RWPE2 (cell line): ENCODE results near the gene TBC1D5.

Experiments
- ATAC-seq: fragments of 200-7000 bp; cut with Tn5 transposase; 3 replicates; pipeline ENCODE4 v1.9.1; 2021; ENCODE audit warnings: low read depth
- DNase-seq: peaks from one replicate; pipeline ENCODE4 v3.0.0-alpha.2; 2020; ENCODE audit warnings: low spot score
- H3K27ac ChIP-seq: fragments of 450-650 bp; 2 replicates; pipeline ENCODE4 v1.5.1; 2017; ENCODE audit warnings: mild to moderate bottlenecking; ENCODE audit not compliant: poor library complexity, severe bottlenecking
- H3K27me3 ChIP-seq: fragments of 250-450 bp; sonication (Bioruptor Pico); 2 replicates; pipeline ENCODE4 v1.5.1; 2021; ENCODE audit warnings: mild to moderate bottlenecking, moderate library complexity; ENCODE audit not compliant: insufficient read depth, poor library complexity, severe bottlenecking
- H3K36me3 ChIP-seq: fragments of 250-450 bp; sonication (Bioruptor Pico); 2 replicates; pipeline ENCODE4 v1.5.1; 2020; ENCODE audit warnings: low read depth, mild to moderate bottlenecking, moderate library complexity
- H3K4me1 ChIP-seq: fragments of 250-450 bp; sonication (Bioruptor Pico); 2 replicates; pipeline ENCODE4 v1.5.1; 2021; ENCODE audit warnings: mild to moderate bottlenecking, moderate library complexity; ENCODE audit not compliant: insufficient read depth, poor library complexity, severe bottlenecking
- H3K4me3 ChIP-seq: fragments of 250-450 bp; sonication (Bioruptor Pico); 2 replicates; pipeline ENCODE4 v1.5.1; 2021; ENCODE audit warnings: mild to moderate bottlenecking, moderate library complexity; ENCODE audit not compliant: severe bottlenecking
- H3K9me3 ChIP-seq: fragments of 250-450 bp; sonication (Bioruptor Pico); 2 replicates; pipeline ENCODE4 v1.5.1; 2021; ENCODE audit warnings: mild to moderate bottlenecking, moderate library complexity; ENCODE audit not compliant: severe bottlenecking
- TF ChIP-seq, protein P1 (sequence below): fragments of 450-650 bp; IDR thresholded peaks from one replicate; pipeline ENCODE4 v1.5.1; 2017; ENCODE audit warnings: mild to moderate bottlenecking, moderate library complexity; ENCODE audit not compliant: poor library complexity, severe bottlenecking

The TBC1D5 gene

DNA sequence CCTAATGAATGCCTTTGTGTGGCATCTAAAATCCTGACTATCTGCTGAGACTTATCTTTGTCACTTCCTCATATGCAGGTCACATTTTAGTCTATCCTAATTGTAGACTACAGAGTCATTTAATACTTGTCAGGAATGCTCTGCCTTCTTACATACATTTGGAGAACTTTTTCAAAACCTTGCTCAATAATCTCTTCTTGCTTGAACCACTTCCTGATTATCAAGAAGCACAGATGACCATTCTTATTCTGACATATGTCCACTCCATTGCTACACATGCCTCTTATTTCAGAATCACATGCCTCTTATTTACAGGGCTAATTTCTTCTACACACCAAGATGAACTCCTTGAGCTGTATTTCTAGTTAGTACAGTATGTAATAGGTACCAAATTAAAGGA is 400.3 kb downstream of the TBC1D5 start:
- Histone ChIP-seq H3K36me3 (no peaks in the 10 kb centered on the region), H3K4me3 (no peak overlapping the region), H3K27me3 (no peaks in the 10 kb centered on the region), H3K9me3 (no peaks in the 10 kb centered on the region), H3K4me1 (no peaks in the 10 kb centered on the region), H3K27ac (no peak overlapping the region)
- DNase-seq (no peak), ATAC-seq (no peak)
- TF ChIP-seq, protein P1, sequence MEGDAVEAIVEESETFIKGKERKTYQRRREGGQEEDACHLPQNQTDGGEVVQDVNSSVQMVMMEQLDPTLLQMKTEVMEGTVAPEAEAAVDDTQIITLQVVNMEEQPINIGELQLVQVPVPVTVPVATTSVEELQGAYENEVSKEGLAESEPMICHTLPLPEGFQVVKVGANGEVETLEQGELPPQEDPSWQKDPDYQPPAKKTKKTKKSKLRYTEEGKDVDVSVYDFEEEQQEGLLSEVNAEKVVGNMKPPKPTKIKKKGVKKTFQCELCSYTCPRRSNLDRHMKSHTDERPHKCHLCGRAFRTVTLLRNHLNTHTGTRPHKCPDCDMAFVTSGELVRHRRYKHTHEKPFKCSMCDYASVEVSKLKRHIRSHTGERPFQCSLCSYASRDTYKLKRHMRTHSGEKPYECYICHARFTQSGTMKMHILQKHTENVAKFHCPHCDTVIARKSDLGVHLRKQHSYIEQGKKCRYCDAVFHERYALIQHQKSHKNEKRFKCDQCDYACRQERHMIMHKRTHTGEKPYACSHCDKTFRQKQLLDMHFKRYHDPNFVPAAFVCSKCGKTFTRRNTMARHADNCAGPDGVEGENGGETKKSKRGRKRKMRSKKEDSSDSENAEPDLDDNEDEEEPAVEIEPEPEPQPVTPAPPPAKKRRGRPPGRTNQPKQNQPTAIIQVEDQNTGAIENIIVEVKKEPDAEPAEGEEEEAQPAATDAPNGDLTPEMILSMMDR: no peak

DNA sequence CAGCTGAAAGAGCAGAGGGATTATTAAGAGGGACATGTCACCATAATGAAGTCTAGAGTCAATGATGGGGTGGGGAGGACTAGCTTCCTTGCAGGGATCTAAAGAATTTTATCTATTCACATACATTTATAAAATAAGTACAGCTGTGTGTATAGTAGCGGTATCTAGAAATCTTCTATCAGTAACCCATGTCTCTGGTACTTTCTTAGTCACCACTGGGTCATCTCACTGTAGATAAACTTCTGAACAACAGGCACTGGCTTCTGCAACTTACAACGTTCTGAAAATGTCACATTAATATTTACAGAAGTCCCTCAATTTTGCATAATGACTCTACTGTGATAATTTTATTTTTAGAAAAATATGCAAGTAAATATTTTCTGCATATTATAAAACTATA is 401.7 kb downstream of the TBC1D5 start:
- H3K27ac ChIP-seq: no peak overlapping the region
- ATAC-seq: no peak
- no peaks in the 10 kb centered on the region for H3K36me3 ChIP-seq
- no peaks in the 10 kb centered on the region for H3K27me3 ChIP-seq
- H3K4me1 ChIP-seq: no peaks in the 10 kb centered on the region
- H3K9me3 ChIP-seq: no peaks in the 10 kb centered on the region
- TF ChIP-seq, protein P1: no peak
- no peak overlapping the region for H3K4me3 ChIP-seq
- no peak for DNase-seq

DNA sequence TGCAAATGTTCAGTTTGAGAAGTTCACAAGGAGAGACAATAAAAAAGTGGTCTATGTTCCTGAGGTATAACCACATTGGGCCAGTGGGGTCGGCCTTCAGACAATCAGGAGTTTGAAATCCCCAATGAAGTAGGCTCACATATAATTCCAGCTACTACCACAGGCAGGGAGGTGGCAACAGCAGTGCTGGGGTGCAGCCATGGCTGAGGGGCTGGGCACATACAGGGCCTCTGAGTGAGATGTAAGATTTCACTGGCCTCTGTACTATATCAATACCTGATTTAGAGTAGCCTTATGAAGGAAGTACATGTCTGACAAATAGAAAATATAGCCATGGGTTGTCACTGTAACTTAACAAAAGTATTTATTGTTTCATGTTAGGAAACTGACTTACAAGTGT is 402.2 kb downstream of the TBC1D5 start:
- ATAC-seq (no peak), DNase-seq (no peak)
- Histone ChIP-seq H3K4me3 (no peak overlapping the region), H3K27ac (no peak overlapping the region), H3K36me3 (no peaks in the 10 kb centered on the region), H3K4me1 (no peaks in the 10 kb centered on the region), H3K9me3 (no peaks in the 10 kb centered on the region), H3K27me3 (no peaks in the 10 kb centered on the region)
- TF ChIP-seq, protein P1: no peak

DNA sequence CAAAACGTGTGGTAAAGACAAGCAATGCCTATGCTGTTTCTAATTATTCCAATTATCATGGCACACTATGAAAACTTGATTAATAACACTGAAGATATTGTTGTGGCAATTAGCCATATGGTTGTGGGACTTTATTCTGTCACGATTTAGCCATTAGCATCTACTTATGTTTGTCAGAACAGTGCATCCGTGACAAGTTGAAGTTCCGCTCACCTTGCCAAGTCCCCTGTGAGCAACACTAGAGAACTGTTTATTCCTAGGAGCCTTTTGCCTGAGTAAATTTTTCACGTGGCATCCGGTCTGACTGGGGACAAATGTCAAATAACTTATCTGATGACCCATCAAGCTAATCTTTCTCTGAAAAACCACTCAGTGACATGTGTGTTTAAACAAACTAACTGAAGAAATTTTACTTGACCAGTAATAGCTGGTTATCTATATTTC is 403.3 kb downstream of the TBC1D5 start:
- Histone ChIP-seq H3K4me3 (no peak overlapping the region), H3K27me3 (no peaks in the 10 kb centered on the region), H3K9me3 (no peaks in the 10 kb centered on the region), H3K27ac (no peak overlapping the region), H3K4me1 (no peaks in the 10 kb centered on the region), H3K36me3 (no peaks in the 10 kb centered on the region)
- ATAC-seq (no peak), DNase-seq (no peak)
- TF ChIP-seq, protein P1: no peak

DNA sequence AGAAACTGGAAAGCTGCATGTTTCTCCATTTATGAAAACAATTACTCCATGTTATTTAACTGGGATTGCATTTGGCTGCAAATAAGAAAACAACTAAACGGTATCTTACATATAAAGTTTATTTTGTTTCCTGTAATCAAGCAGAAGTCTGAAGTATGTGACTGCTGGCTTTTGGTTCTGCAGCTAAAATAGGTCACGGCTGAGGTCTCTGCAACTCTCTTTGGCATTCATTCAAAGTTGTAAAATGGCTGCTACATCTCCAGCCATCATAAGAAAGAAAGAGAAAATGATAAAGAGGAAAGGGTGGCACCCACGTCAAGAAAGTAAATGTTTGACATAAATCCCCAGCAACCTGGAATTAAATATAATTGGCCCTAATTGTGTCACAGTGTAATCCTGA is 406.1 kb downstream of the TBC1D5 start:
- H3K27me3 ChIP-seq: no peaks in the 10 kb centered on the region
- TF ChIP-seq, protein P1: no peak
- ATAC-seq: no peak
- H3K4me3 ChIP-seq: no peak overlapping the region
- no peaks in the 10 kb centered on the region for H3K4me1 ChIP-seq
- no peak for DNase-seq
- H3K27ac ChIP-seq: no peak overlapping the region
- H3K36me3 ChIP-seq: no peaks in the 10 kb centered on the region
- no peaks in the 10 kb centered on the region for H3K9me3 ChIP-seq
